Mesothelial cell of epicardium (in vitro differentiated cells): ENCODE data around the gene EGF. TPM values are rescaled to one million over a fixed set of nuclear protein-coding genes. Genes with fewer than 3 reads are reported as not detected.

Source experiments
- DNase-seq, 2 experiments: peaks; one replicate each; pipeline ENCODE4 v3.0.0; 2021; ENCODE audit warnings: low spot score in 2 of 2; ENCODE audit not compliant: unreplicated experiment in 2 of 2
- H3K27ac Mint-ChIP-seq: 2 replicates; pipeline ENCODE4 v1.8.0; 2021; ENCODE audit warnings: mixed read lengths
- H3K27me3 Mint-ChIP-seq: 2 replicates; pipeline ENCODE4 v1.8.0; 2021; ENCODE audit warnings: low read depth, mixed read lengths
- H3K36me3 Mint-ChIP-seq: 2 replicates; pipeline ENCODE4 v1.8.0; 2021; ENCODE audit warnings: mixed read lengths
- H3K4me1 Mint-ChIP-seq: 2 replicates; pipeline ENCODE4 v1.8.0; 2021; ENCODE audit warnings: mixed read lengths
- H3K4me3 Mint-ChIP-seq: 2 replicates; pipeline ENCODE4 v1.8.0; 2021; ENCODE audit warnings: mild to moderate bottlenecking, moderate library complexity, mixed read lengths
- H3K9me3 Mint-ChIP-seq: 2 replicates; pipeline ENCODE4 v1.8.0; 2021; ENCODE audit warnings: mixed read lengths
- CTCF ChIP-seq: fragments of 200-600 bp; sonication (generic); IDR thresholded peaks from one replicate; pipeline ENCODE4 v1.5.0; 2021; ENCODE audit warnings: antibody characterized with exemption; ENCODE audit not compliant: unreplicated experiment
- total RNA-seq: library from RNA; stranded (reverse); gene quantifications from 3 replicates; pipeline ENCODE4 v1.2.1, GENCODE V29; 2021

Gene EGF
- total RNA-seq, 1 donor from 2014 or later: 1.3 TPM

- Mint-ChIP-seq H3K27me3 (no peaks in the 10 kb centered on the region), H3K27ac (no peak overlapping the region), H3K36me3 (peaks cover 8% of the 10 kb centered on the region), H3K4me3 (no peak overlapping the region), H3K9me3 (peaks cover 34% of the 10 kb centered on the region), H3K4me1 (no peaks in the 10 kb centered on the region)
- DNase-seq: no peak
- no peak for TF ChIP-seq CTCF
Observed at GRCh38 chr4:109902559-109903251, 10.0 kb upstream of the EGF start.

- H3K9me3 Mint-ChIP-seq: peaks cover 18% of the 10 kb centered on the region
- no peaks in the 10 kb centered on the region for H3K27me3 Mint-ChIP-seq
- no peak overlapping the region for H3K4me3 Mint-ChIP-seq
- no peak for DNase-seq
- peaks cover 17% of the 10 kb centered on the region for H3K4me1 Mint-ChIP-seq
- peaks cover 8% of the 10 kb centered on the region for H3K36me3 Mint-ChIP-seq
- no peak overlapping the region for H3K27ac Mint-ChIP-seq
- TF ChIP-seq CTCF: no peak
Observed at GRCh38 chr4:109908731-109909130, 4.0 kb upstream of the EGF start.

- H3K9me3 Mint-ChIP-seq: peaks cover 18% of the 10 kb centered on the region
- no peak overlapping the region for H3K4me3 Mint-ChIP-seq
- peaks cover 22% of the 10 kb centered on the region for H3K4me1 Mint-ChIP-seq
- no peak for TF ChIP-seq CTCF
- H3K27me3 Mint-ChIP-seq: no peaks in the 10 kb centered on the region
- peaks cover 8% of the 10 kb centered on the region for H3K36me3 Mint-ChIP-seq
- DNase-seq: no peak
- no peak overlapping the region for H3K27ac Mint-ChIP-seq
Observed at GRCh38 chr4:109910256-109910655, 2.4 kb upstream of the EGF start.

- Mint-ChIP-seq H3K4me1 (peaks cover 22% of the 10 kb centered on the region), H3K27me3 (no peaks in the 10 kb centered on the region), H3K4me3 (no peak overlapping the region), H3K36me3 (no peaks in the 10 kb centered on the region), H3K27ac (peak overlapping the region; percentile 10), H3K9me3 (no peaks in the 10 kb centered on the region)
- DNase-seq: no peak
- no peak for TF ChIP-seq CTCF
Observed at GRCh38 chr4:109913596-109914241, 1.0 kb downstream of the EGF start.

- no peaks in the 10 kb centered on the region for H3K9me3 Mint-ChIP-seq
- no peak overlapping the region for H3K4me3 Mint-ChIP-seq
- peaks cover 22% of the 10 kb centered on the region for H3K4me1 Mint-ChIP-seq
- H3K27ac Mint-ChIP-seq: no peak overlapping the region
- no peak for TF ChIP-seq CTCF
- H3K27me3 Mint-ChIP-seq: no peaks in the 10 kb centered on the region
- DNase-seq: no peak
- H3K36me3 Mint-ChIP-seq: no peaks in the 10 kb centered on the region
Observed at GRCh38 chr4:109914322-109914721, 1.6 kb downstream of the EGF start.
